SW 1271 (cell line): Measurements from ENCODE around the gene AP4S1.
"Not testable (repeated sequence)": the region's sequence is repeated elsewhere in the genome, so short reads cannot be mapped to it uniquely, and the experiment has no call there.

Source experiments
- DNase-seq, 2 experiments: peaks; one replicate each; lab custom pipeline; 2025; lab: John Stamatoyannopoulos, UW

Gene AP4S1

DNA sequence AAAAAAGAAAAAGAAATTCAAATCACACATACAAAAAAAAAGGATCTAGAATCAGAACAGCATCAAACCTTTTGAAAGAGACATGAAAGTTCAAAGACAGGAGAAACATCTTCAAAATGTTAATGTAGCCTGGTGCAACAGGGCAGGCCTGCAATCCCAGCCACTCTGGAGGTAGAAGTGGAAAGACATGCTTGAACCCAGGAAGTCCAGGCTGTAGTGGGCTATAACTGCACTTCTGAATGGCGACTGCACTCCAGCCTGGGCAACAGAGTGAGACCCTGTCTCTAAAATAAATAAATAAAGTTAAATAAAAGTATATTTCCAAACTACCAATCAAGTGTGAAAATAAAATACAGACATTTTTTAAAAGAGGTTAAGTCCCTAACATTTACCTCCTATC is 18.7 kb upstream of the AP4S1 start:
- DNase-seq = no peak

DNA sequence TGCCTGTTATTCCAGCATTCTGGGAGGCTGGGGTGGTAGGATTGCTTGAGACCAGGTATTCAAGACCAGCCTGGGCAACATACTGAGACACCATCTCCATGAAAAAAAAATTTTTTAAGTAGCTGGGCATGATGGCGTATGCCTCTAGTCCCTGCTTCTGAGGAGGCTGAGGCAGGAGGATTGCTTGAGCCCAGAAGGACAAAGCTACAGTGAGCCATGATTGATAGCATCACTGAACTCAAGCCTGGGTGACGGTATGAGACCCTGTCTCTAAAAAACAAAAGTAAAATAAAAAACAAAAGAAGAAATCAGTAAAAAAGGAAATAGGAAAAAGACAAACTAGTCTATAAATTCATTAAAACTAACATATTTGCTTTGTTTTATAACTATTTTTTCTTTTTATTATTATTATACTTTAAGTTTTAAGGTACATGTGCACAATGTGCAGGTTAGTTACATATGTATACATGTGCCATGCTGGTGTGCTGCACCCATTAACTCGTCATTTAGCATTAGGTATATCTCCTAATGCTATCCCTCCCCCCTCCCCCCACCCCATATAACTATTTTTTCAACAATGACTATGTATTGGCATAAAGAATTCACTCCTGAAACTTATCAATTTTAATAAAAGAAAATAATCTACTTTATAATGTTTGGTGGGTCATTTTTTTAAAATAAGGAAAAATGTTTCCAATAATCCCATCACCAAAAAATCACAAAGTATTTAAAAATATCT is 15.4 kb upstream of the AP4S1 start:
- DNase-seq = no peak

DNA sequence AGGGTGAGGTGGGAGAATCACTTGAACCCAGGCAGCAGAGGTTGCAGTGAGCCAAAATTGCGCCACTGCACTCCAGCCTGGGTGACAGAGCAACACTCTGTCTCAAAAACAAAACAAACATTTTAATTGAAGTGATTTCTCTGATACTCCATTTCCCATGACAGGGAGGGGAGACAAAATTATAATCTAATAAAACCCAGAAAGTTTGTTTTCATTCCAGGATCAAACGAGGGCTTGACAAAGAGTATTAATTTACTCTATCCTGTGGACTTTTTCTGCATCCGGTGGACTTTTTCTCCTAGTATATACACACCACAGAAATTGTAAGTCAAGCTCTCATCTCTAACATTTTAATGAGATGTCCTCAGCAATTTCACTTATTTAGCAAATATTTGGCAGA is 14.5 kb upstream of the AP4S1 start:
- no peak for DNase-seq

GRCh38 chr14:31013841-31014240 is 11.6 kb upstream of the AP4S1 start:
- DNase-seq = no peak

- DNase-seq = no peak
These were observed 7.3 kb upstream of the AP4S1 start for GRCh38 chr14:31018057-31018645.

GRCh38 chr14:31020834-31021575 is 4.4 kb upstream of the AP4S1 start:
- DNase-seq = no peak

- DNase-seq = no peak
These were observed 3.9 kb upstream of the AP4S1 start for GRCh38 chr14:31021576-31021949.

GRCh38 chr14:31022386-31022785 is 3.1 kb upstream of the AP4S1 start:
- no peak for DNase-seq

DNA sequence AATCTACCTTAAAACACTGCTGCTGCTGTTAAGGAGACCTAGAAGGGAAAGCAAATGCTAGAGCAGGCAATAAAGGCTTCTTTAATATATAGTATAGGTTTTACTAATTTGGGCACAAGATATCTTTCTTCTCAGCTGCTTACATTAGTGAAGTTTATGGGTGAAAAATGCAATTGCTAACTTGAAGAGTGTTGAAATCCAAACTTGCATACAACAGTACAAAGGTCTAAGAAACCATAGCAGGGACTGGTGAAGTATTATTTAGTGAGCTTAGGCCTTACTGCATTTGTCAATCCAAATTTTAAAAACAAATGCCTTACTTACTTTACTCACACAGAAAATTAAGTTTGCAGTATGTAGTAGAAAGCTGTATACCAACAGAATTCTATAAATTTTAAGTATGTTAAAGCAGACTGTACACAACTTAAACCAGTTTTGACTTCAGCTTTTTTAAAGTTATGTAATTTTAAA is 1.4 kb upstream of the AP4S1 start:
- DNase-seq = no peak

- no peak for DNase-seq
These were observed 677 bp upstream of the AP4S1 start for GRCh38 chr14:31024577-31025366.

DNA sequence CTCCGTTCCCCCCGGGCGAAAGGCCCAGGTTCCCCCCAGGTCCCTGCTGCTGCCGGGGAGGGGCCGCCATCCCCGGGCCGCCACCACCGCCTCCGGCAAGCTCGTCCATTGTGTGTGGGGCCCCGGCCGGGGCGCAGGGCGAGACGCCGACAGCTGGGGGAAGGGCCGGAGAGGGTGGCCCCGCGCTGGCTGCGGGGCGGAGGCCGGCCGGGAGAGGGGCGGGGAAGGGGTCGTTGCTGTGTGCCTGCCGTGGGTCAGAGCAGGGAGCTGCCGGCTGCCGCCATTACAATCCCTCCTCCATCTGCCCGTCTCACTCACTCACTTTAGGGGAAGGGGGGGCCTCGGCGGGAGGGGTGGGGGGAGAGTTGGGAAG is 614 bp downstream of the AP4S1 start, which contains the start of gene STRN3:
Gene STRN3 (minus strand): TSS at position 303 of the 373 bp plus-strand sequence. CDS start 194 bp downstream, at position 109.
- no peak for DNase-seq

DNA sequence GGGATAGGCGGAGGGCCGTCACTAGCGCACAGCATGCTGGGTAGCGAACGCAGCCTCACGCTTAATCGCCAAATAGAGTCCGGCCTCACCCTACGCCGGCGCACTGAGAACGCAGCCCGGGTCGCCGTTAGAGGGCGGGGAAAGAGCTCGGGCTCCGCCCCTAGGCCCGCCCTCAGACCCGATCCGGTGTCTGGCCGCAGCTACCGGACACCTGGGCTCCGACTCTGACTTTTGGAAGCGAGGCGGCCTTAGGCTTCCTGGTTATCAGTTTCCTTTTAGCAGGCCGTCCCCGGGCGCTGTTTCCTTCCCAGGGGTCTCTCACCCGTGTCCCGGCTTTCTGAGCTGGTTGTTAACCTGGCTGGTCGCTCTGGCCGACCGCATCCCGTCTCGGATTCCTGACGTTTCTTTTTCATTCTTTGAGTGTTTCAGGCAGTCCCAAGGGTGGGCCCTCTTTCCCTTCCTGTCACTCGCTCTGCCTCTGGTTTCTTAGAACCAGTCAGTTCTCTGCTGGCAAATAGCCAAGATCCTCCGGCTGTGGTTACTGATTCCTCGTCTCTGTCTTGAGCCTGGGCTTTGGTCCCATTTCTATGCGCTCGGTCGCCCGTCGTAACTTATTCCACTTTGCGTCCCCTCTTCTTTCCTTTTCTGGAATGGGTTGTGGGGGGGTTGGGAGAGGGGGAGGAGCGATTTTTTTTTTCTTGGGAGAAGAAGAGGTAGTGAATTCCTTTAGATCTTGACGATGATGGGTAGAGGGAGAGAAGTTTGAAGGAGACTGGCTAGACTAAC is 1.2 kb downstream of the AP4S1 start:
- peak; percentile 85 to 94 for DNase-seq

DNA sequence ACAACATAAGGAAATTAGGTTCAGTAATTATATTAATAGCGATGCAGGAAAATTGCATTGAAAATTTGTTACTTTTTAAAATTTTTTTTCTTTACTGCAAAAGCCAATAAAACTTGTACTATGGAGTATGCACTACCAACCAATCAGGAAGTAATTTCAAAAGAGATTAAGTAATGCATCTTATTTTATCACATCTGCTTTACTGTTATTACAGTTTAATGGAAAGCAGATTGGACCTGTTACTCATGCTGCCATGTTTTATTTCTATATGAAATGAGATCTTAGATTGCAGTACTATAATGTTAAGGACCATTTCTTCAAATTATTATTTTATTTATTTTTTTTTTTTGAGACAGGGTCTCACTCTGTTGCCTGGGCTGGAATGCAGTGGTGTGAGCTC is 2.4 kb downstream of the AP4S1 start:
- no peak for DNase-seq

- no peak for DNase-seq
These were observed 3.8 kb downstream of the AP4S1 start for GRCh38 chr14:31029016-31029970.

DNA sequence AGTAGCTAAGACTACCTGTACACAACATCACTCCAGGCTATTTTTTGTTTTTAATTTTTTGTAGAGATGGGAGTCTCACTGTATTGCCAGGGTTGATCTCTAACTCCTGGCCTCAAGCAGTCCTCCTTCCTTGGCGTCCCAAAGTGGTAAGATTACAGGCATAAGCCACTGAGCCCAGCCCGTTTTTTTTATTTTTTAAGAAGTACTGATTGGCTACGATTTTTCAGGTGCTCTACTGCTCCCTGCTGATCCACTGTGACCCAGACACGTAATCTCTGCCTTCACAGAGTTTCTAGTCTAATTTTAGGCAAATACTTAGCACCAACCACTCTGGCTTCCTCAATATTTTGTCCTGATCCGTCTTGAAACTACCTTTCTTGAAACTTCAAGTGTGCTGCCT is 5.0 kb downstream of the AP4S1 start:
- DNase-seq = no peak

DNA sequence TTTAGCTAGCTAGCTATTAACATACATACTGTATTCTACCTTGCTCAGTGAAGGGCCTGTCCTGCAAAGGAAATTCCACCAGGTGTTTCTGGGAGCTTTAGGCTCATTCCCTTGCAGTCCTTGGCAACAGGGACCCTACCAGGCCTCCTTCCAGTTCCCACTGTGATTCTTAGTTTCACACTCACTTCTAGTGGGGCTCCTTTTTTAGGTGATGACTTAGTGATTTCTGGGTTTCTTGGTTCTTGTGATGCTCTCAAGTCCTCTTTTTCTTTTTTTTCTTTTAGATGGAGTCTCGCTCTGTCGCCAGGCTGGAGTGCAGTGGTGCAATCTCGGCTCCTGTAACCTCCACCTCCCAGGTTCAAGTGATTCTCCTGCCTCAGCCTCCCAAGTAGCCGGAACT is 11.1 kb downstream of the AP4S1 start:
- DNase-seq = no peak

DNA sequence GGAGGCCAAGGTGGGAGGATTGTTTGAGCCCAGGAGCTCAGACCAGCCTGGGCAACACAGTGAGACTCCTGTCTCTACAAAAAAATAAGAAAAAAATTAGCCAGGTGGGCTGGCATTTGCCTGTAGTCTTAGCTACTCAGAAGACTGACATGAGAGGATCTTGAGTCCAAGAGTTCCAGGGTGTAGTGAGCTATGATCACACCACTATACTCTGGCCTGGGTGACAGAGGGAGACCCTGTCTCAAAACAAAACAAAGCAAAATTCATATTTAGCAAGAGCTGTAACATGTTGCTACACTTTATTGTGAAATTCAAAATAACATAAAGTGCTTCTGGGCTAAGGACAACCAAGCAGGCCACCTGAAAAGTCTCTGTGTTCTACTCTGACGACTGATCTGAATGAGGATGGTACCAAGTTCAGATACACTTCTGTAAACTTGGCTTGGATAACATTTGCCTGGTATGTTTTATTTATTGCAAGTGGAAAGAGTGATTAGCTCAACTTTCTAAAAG is 12.3 kb downstream of the AP4S1 start:
- no peak for DNase-seq

DNA sequence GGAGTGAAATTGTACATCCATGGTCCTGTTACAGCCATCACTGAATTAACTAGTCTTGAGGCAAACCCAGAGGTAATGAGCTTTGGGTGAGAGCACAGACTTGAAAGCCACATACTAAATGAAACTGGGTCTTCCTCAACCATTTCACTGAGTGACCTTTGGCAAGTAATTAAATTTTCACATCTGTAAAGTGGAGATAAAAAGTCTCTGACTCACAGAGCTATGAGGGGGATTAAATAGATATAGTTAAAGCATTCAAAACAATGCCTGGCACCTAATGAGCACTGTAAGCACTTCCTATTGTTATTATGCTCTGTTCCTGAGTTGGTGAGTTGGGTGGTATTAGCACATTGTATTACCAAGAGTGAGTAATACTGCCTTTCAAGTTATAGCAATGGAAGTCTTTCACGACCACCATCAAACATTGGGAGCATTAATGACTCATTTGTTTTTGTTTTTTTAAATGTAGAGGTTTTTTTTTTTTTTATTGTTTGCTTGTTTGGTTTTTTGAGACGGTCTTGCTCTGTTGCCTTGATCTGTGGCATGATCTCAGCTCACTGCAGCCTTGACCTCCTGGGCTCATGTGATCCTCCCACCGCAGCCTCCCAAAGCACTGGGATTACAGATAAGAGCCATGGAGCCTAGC is 13.2 kb downstream of the AP4S1 start:
- DNase-seq = no peak

GRCh38 chr14:31042300-31042699 is 16.9 kb downstream of the AP4S1 start:
- DNase-seq = no peak

DNA sequence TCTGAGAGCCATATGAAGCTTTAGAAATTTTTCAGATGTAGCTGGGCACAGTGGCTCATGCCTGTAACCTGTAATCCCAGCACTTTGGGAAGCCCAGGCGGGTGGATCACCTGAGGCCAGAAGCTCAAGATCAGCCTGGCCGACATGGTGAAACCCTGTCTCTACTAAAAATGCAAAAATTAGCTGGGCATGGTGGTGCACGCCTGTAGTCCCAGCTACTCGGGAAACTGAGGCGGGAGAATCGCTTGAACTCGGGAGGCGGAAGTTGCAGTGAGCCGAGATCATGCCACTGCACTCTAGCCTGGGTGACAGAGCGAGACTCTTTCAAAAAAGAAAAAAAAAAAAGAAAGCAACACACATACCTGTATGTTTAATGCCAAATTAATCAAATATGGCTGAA is 17.4 kb downstream of the AP4S1 start:
- DNase-seq = not testable (repeated sequence)
